Central memory CD8-positive, alpha-beta T cell (primary cell): ENCODE data around the gene SIL1.
A peak's percentile ranks its signal among the peaks of the same experiment; 100 is the strongest.

Source experiments
- ATAC-seq: fragments of 150-1000 bp; cut with Tn5 transposase; replicated peaks from 2 replicates; pipeline ENCODE4 v1.10.0; 2022; ENCODE audit warnings: mild to moderate bottlenecking, moderate FRiP score, moderate number of reproducible peaks; ENCODE audit not compliant: poor library complexity, severe bottlenecking; ENCODE audit errors: extremely low read depth
- DNase-seq, 2 donors: peaks; one replicate each; pipeline ENCODE4 v3.0.0; 2021; ENCODE audit warnings: low spot score in 2 of 2
- H3K27ac Mint-ChIP-seq: one replicate; pipeline ENCODE4 v1.8.0; 2022; ENCODE audit warnings: low read depth, mild to moderate bottlenecking, moderate library complexity, mixed read lengths
- H3K27me3 Mint-ChIP-seq: one replicate; pipeline ENCODE4 v1.8.0; 2022; ENCODE audit warnings: mixed read lengths
- H3K36me3 Mint-ChIP-seq: one replicate; pipeline ENCODE4 v1.8.0; 2022; ENCODE audit warnings: mild to moderate bottlenecking, moderate library complexity, mixed read lengths; ENCODE audit not compliant: insufficient read depth
- H3K4me1 Mint-ChIP-seq: one replicate; pipeline ENCODE4 v1.8.0; 2022; ENCODE audit warnings: mixed read lengths
- H3K4me3 Mint-ChIP-seq: one replicate; pipeline ENCODE4 v1.8.0; 2022; ENCODE audit warnings: mild to moderate bottlenecking, moderate library complexity, mixed read lengths
- H3K9me3 Mint-ChIP-seq: one replicate; pipeline ENCODE4 v1.8.0; 2022; ENCODE audit warnings: mixed read lengths

Gene SIL1

GRCh38 chr5:139215107-139215975, 17.2 kb upstream of the SIL1 start:
- DNase-seq = no peak
- no peaks in the 10 kb centered on the region for H3K27me3 Mint-ChIP-seq
- H3K36me3 Mint-ChIP-seq = no peaks in the 10 kb centered on the region
- no peak for ATAC-seq
- no peaks in the 10 kb centered on the region for H3K9me3 Mint-ChIP-seq
- no peak overlapping the region for H3K4me3 Mint-ChIP-seq
- H3K27ac Mint-ChIP-seq = no peak overlapping the region
- H3K4me1 Mint-ChIP-seq = no peaks in the 10 kb centered on the region

- DNase-seq (no peak), ATAC-seq (no peak)
- no peak overlapping the region for H3K4me3 Mint-ChIP-seq
- no peaks in the 10 kb centered on the region for H3K27me3 Mint-ChIP-seq
- H3K4me1 Mint-ChIP-seq = no peaks in the 10 kb centered on the region
- no peaks in the 10 kb centered on the region for H3K36me3 Mint-ChIP-seq
- no peak overlapping the region for H3K27ac Mint-ChIP-seq
- no peaks in the 10 kb centered on the region for H3K9me3 Mint-ChIP-seq
Observed at GRCh38 chr5:139214646-139215045, 16.5 kb upstream of the SIL1 start.

GRCh38 chr5:139212906-139213305, 14.7 kb upstream of the SIL1 start:
- Mint-ChIP-seq H3K27me3 (no peaks in the 10 kb centered on the region), H3K9me3 (no peaks in the 10 kb centered on the region), H3K4me1 (no peaks in the 10 kb centered on the region), H3K36me3 (no peaks in the 10 kb centered on the region), H3K27ac (no peak overlapping the region), H3K4me3 (no peak overlapping the region)
- ATAC-seq (no peak), DNase-seq (no peak)

- Mint-ChIP-seq H3K4me3 (no peak overlapping the region), H3K4me1 (no peaks in the 10 kb centered on the region), H3K36me3 (no peaks in the 10 kb centered on the region), H3K27me3 (no peaks in the 10 kb centered on the region), H3K9me3 (no peaks in the 10 kb centered on the region), H3K27ac (no peak overlapping the region)
- DNase-seq (no peak), ATAC-seq (no peak)
Observed at GRCh38 chr5:139212486-139212885, 14.3 kb upstream of the SIL1 start.

- ATAC-seq (no peak), DNase-seq (no peak)
- Mint-ChIP-seq H3K4me1 (no peaks in the 10 kb centered on the region), H3K36me3 (no peaks in the 10 kb centered on the region), H3K27ac (no peak overlapping the region), H3K27me3 (no peaks in the 10 kb centered on the region), H3K9me3 (no peaks in the 10 kb centered on the region), H3K4me3 (no peak overlapping the region)
Observed at GRCh38 chr5:139210585-139210984, 12.4 kb upstream of the SIL1 start.

- Mint-ChIP-seq H3K36me3 (no peaks in the 10 kb centered on the region), H3K4me3 (no peak overlapping the region), H3K9me3 (no peaks in the 10 kb centered on the region), H3K27me3 (no peaks in the 10 kb centered on the region), H3K27ac (no peak overlapping the region), H3K4me1 (no peaks in the 10 kb centered on the region)
- ATAC-seq = no peak
- no peak for DNase-seq
Observed at GRCh38 chr5:139207297-139208000, 9.3 kb upstream of the SIL1 start.

GRCh38 chr5:139205586-139205985, 7.4 kb upstream of the SIL1 start:
- H3K9me3 Mint-ChIP-seq = no peaks in the 10 kb centered on the region
- ATAC-seq (no peak), DNase-seq (no peak)
- no peaks in the 10 kb centered on the region for H3K27me3 Mint-ChIP-seq
- H3K4me3 Mint-ChIP-seq = no peak overlapping the region
- no peaks in the 10 kb centered on the region for H3K4me1 Mint-ChIP-seq
- no peak overlapping the region for H3K27ac Mint-ChIP-seq
- no peaks in the 10 kb centered on the region for H3K36me3 Mint-ChIP-seq

GRCh38 chr5:139205124-139205523, 7.0 kb upstream of the SIL1 start:
- Mint-ChIP-seq H3K36me3 (no peaks in the 10 kb centered on the region), H3K27me3 (no peaks in the 10 kb centered on the region), H3K4me3 (no peak overlapping the region), H3K4me1 (no peaks in the 10 kb centered on the region), H3K9me3 (no peaks in the 10 kb centered on the region), H3K27ac (no peak overlapping the region)
- DNase-seq (no peak), ATAC-seq (no peak)

- no peaks in the 10 kb centered on the region for H3K9me3 Mint-ChIP-seq
- ATAC-seq (no peak), DNase-seq (no peak)
- no peak overlapping the region for H3K27ac Mint-ChIP-seq
- H3K4me3 Mint-ChIP-seq = no peak overlapping the region
- no peaks in the 10 kb centered on the region for H3K4me1 Mint-ChIP-seq
- H3K36me3 Mint-ChIP-seq = no peaks in the 10 kb centered on the region
- H3K27me3 Mint-ChIP-seq = no peaks in the 10 kb centered on the region
Observed at GRCh38 chr5:139204196-139204595, 6.0 kb upstream of the SIL1 start.

- Mint-ChIP-seq H3K27me3 (no peaks in the 10 kb centered on the region), H3K27ac (no peak overlapping the region), H3K36me3 (peaks cover 2% of the 10 kb centered on the region), H3K4me1 (peaks cover 19% of the 10 kb centered on the region), H3K9me3 (no peaks in the 10 kb centered on the region), H3K4me3 (no peak overlapping the region)
- DNase-seq (no peak), ATAC-seq (no peak)
Observed at GRCh38 chr5:139199321-139199720, 1.2 kb upstream of the SIL1 start.

GRCh38 chr5:139196296-139196956, 1.7 kb downstream of the SIL1 start:
- Mint-ChIP-seq H3K4me3 (peak overlapping the region; percentile 86), H3K9me3 (no peaks in the 10 kb centered on the region), H3K27ac (peak overlapping the region; percentile 96), H3K4me1 (peaks cover 19% of the 10 kb centered on the region), H3K27me3 (no peaks in the 10 kb centered on the region), H3K36me3 (peaks cover 4% of the 10 kb centered on the region)
- DNase-seq (no peak), ATAC-seq (no peak)

GRCh38 chr5:139194486-139194885, 3.7 kb downstream of the SIL1 start:
- Mint-ChIP-seq H3K27ac (peak overlapping the region; percentile 40), H3K27me3 (no peaks in the 10 kb centered on the region)
- no peak for ATAC-seq

GRCh38 chr5:139193928-139194327, 4.2 kb downstream of the SIL1 start:
- no peak for ATAC-seq
- H3K4me1 Mint-ChIP-seq = peaks cover 19% of the 10 kb centered on the region
- H3K27ac Mint-ChIP-seq = peak overlapping the region; percentile 40
- no peaks in the 10 kb centered on the region for H3K9me3 Mint-ChIP-seq
- no peak for DNase-seq
- no peak overlapping the region for H3K4me3 Mint-ChIP-seq
- peaks cover 4% of the 10 kb centered on the region for H3K36me3 Mint-ChIP-seq
- no peaks in the 10 kb centered on the region for H3K27me3 Mint-ChIP-seq

More at GRCh38 chr5:139194486-139194885, 3.7 kb downstream of the SIL1 start:
- Mint-ChIP-seq H3K4me3 (no peak overlapping the region), H3K4me1 (peaks cover 19% of the 10 kb centered on the region), H3K36me3 (peaks cover 4% of the 10 kb centered on the region), H3K9me3 (no peaks in the 10 kb centered on the region)
- DNase-seq = no peak
